ENCODE results near the gene ALPL. TPM values are rescaled to one million over a fixed set of nuclear protein-coding genes. Genes with fewer than 3 reads are reported as not detected.

ALPL gene
- 2.9 and 126 TPM in 2 replicates for total RNA-seq (ENCODE audit: low replicate concordance)

GRCh38 chr1:21509351-21510112, at the start of gene ALPL:
Gene ALPL (plus strand): TSS chr1:21509423. CDS start chr1:21554082, 44,659 bp downstream.

Other genes with a start within 250 kb of the ALPL start
- 43.1 and 259 TPM in 2 replicates for gene ECE1, start 219.0 kb upstream of the ALPL start, total RNA-seq (ENCODE audit: low replicate concordance)
- 19.5 and 26.3 TPM in 2 replicates for gene NBPF3, start 69.3 kb upstream of the ALPL start, total RNA-seq (ENCODE audit: low replicate concordance)
- gene RAP1GAP, start 159.9 kb downstream of the ALPL start, total RNA-seq (ENCODE audit: low replicate concordance): 0.12 and 0.23 TPM in 2 replicates

All from smooth muscle cell of the coronary artery (primary cell).